ENCODE data around the gene SLC12A3. TPM values are rescaled to one million over a fixed set of nuclear protein-coding genes. Genes with fewer than 3 reads are reported as not detected.

Gene SLC12A3
- total RNA-seq, 6 experiments from 2014 or later, result not detected

GRCh38 chr16:56852401-56852730 is 12.6 kb upstream of the SLC12A3 start:
- Mint-ChIP-seq H3K27ac (no peak overlapping the region), H3K27me3 (ENCODE audit: insufficient read depth) (no peaks in the 10 kb centered on the region; the same call in 1 of the 2 replicates), H3K9me3 (no peaks in the 10 kb centered on the region), H3K4me3 (no peak overlapping the region), H3K36me3 (ENCODE audit: low read depth) (no peaks in the 10 kb centered on the region), H3K4me1 (ENCODE audit: low read depth) (peaks cover 47% of the 10 kb centered on the region)
- no peak for DNase-seq
- no peak for TF ChIP-seq CTCF (IDR thresholded peaks at IDR 0.05)

GRCh38 chr16:56852968-56853367 is 12.0 kb upstream of the SLC12A3 start:
- H3K27ac Mint-ChIP-seq, result no peak overlapping the region
- H3K4me1 Mint-ChIP-seq (ENCODE audit: low read depth), result peaks cover 41% of the 10 kb centered on the region
- no peak for DNase-seq
- TF ChIP-seq CTCF (IDR thresholded peaks at IDR 0.05), result no peak
- no peaks in the 10 kb centered on the region for H3K36me3 Mint-ChIP-seq (ENCODE audit: low read depth)
- H3K9me3 Mint-ChIP-seq, result no peaks in the 10 kb centered on the region
- H3K27me3 Mint-ChIP-seq (ENCODE audit: insufficient read depth), result no peaks in the 10 kb centered on the region; the same call in 1 of the 2 replicates
- H3K4me3 Mint-ChIP-seq, result no peak overlapping the region

GRCh38 chr16:56855201-56855600 is 9.8 kb upstream of the SLC12A3 start:
- no peak overlapping the region for H3K27ac Mint-ChIP-seq
- no peak for TF ChIP-seq CTCF (IDR thresholded peaks at IDR 0.05)
- peaks cover 5% of the 10 kb centered on the region for H3K27me3 Mint-ChIP-seq (ENCODE audit: insufficient read depth)
- H3K4me1 Mint-ChIP-seq (ENCODE audit: low read depth), result peaks cover 18% of the 10 kb centered on the region
- H3K9me3 Mint-ChIP-seq, result no peaks in the 10 kb centered on the region
- H3K4me3 Mint-ChIP-seq, result no peak overlapping the region
- H3K36me3 Mint-ChIP-seq (ENCODE audit: low read depth), result no peaks in the 10 kb centered on the region
- no peak for DNase-seq

- no peaks in the 10 kb centered on the region for H3K36me3 Mint-ChIP-seq (ENCODE audit: low read depth)
- no peaks in the 10 kb centered on the region for H3K9me3 Mint-ChIP-seq
- H3K27me3 Mint-ChIP-seq (ENCODE audit: insufficient read depth), result peaks cover 5% of the 10 kb centered on the region
- DNase-seq, result no peak
- no peak for TF ChIP-seq CTCF (IDR thresholded peaks at IDR 0.05)
- H3K4me3 Mint-ChIP-seq, result no peak overlapping the region
- H3K27ac Mint-ChIP-seq, result no peak overlapping the region
- peaks cover 12% of the 10 kb centered on the region for H3K4me1 Mint-ChIP-seq (ENCODE audit: low read depth)
Measured at GRCh38 chr16:56855946-56856345, 9.1 kb upstream of the SLC12A3 start.

- Mint-ChIP-seq H3K27me3 (ENCODE audit: insufficient read depth) (peaks cover 5% of the 10 kb centered on the region), H3K27ac (no peak overlapping the region), H3K36me3 (ENCODE audit: low read depth) (no peaks in the 10 kb centered on the region), H3K4me3 (no peak overlapping the region), H3K4me1 (ENCODE audit: low read depth) (peaks cover 9% of the 10 kb centered on the region), H3K9me3 (no peaks in the 10 kb centered on the region)
- DNase-seq, result no peak
- TF ChIP-seq CTCF (IDR thresholded peaks at IDR 0.05), result no peak
Measured at GRCh38 chr16:56856876-56857447, 8.0 kb upstream of the SLC12A3 start.

- H3K36me3 Mint-ChIP-seq (ENCODE audit: low read depth), result no peaks in the 10 kb centered on the region
- H3K4me3 Mint-ChIP-seq, result no peak overlapping the region
- H3K9me3 Mint-ChIP-seq, result no peaks in the 10 kb centered on the region
- H3K27ac Mint-ChIP-seq, result no peak overlapping the region
- DNase-seq, result no peak
- H3K4me1 Mint-ChIP-seq (ENCODE audit: low read depth), result peaks cover 7% of the 10 kb centered on the region
- no peak for TF ChIP-seq CTCF (IDR thresholded peaks at IDR 0.05)
- H3K27me3 Mint-ChIP-seq (ENCODE audit: insufficient read depth), result peaks cover 5% of the 10 kb centered on the region
Measured at GRCh38 chr16:56858374-56858773, 6.6 kb upstream of the SLC12A3 start.
